ENCODE data around the gene PKP4.

Gene PKP4

DNA sequence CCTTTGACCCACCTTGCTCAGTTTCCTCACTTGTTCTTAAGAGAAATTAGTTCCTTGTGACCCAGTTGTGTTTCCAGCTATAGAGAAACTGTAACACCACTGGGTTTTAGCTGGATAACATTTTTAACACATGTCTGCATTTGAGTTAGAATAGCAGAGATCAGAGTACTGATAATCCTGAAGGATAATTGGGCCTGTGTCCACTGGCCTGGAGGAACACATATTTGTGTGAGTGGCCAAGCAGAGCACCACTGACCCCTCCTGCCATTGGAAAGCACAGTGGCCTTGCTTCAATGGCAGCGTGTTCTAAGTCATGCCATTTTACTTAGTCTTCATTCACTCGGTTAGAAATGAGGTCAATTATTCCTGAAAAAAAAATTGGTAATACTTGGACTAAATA, 42.6 kb downstream of the PKP4 start:
- DNase-seq (ENCODE audit: low read depth) = no peak

DNA sequence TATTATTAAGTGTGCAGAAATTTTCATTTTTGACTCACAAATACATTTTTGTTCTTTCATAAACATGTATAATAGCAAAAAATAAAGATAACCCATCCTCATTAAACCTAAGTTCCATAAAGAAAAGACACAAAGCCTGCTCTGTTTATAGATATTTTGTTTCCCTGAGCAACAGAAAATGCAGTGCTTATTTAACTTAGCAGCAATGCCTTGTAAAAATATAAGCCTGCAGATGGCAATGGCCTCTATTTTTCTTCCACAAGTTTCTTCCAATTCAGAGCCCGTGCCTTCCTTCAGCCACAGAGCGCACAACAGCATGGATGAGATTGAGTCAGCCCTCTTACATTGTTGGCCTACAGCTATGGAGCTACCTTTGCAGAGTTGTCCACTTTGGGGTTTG, 43.6 kb downstream of the PKP4 start:
- DNase-seq (ENCODE audit: low read depth) = no peak

DNA sequence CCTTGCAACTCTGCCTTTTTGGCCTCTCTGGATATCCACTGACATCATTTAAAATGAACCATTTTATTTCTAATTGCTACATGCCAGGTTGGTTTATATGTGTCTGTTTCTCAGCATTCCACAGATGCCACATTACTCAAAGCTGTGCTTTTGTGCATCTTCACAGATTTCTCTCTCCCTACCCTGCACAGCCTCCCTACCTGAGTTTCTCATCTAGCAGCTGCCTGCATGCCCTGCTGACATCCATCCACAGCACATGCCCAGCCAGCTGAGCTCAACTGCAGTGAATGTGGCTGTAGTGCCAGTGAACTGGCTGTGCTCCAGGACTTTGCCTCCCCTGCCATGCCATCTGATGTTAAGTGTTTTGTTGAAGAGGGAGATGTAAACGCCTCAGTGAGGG, 44.5 kb downstream of the PKP4 start:
- DNase-seq (ENCODE audit: low read depth) = no peak

DNA sequence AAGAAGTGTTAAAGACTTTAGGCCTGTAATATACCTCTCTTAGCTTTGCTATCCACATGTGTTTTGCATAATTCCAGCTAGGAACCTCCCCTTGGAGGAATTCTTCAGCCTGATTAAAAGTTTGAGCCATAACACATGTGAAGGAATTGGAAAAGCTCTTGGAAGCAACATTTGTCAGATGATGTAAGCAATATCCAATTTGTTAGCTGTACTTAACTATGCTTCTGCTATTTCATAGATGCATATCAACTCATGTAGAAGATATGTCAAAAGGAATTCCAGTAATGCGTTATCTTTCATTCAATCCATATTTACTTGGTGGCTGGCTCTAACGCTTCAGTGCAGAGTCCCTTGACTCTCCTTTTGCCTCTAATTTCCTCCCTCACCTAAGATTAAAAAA, 46.2 kb downstream of the PKP4 start:
- peak; percentile 87 for DNase-seq (ENCODE audit: low read depth)

DNA sequence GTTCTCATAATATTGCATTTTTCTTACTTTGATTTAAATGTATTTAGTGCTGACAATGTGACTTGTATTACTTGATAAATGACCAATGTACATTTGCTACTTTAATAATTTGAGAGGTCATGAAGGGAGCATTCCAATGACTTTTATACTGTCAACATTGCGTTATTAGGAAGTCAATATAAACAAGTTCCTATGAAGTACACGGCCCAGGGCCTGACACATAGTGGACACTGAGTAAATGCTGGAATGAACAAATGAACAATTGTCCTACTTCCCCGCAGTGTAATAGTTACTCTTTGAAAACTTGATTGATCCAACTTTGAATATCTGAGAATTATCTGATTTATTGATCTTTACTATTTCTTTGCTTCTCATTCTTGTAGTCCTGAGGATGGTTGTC, 47.3 kb downstream of the PKP4 start:
- DNase-seq (ENCODE audit: low read depth) = no peak

DNA sequence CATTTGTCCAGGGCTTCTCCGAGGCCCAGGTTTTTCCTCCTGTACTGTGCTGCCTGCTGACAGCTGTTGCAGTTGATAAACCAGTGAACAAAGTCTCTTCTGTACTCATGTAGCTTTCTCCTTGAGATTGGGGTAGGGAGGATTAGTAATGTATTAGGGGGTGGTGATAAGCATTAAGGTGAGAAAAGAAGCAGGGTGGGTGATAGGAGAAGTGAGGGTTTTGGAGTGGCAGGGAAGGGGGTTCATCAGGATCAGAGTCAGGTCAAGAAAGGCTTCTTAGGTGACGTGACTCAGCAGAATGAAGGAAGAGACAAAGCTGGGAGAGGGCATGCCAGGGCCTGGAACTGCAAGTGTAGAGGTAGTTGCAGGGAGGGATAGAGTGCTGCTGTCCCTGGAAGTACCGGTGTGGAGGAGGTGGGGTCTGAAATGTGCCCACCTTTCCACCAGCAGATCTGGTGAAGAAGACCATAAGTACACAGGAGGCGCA, 48.7 kb downstream of the PKP4 start:
- no peak for DNase-seq (ENCODE audit: low read depth)

DNA sequence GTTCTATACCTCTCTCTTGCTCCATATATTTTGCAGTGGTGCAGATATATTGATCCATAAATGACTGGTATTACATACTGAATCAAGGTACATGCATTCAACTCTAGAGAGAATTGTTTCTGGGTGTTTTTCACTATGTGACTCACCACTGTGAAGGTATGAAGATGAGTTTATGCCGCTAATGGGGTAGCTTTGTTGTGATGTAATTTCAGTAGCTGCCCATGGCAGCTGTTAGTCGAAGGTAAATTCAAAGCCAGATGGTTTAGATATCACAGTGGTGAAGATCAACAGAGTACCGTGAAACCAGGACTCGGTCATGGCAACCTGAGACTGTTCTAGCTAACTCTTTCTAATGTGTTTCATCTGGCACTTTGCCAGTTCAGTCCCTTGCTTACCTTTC, 50.4 kb downstream of the PKP4 start:
- DNase-seq (ENCODE audit: low read depth) = no peak

DNA sequence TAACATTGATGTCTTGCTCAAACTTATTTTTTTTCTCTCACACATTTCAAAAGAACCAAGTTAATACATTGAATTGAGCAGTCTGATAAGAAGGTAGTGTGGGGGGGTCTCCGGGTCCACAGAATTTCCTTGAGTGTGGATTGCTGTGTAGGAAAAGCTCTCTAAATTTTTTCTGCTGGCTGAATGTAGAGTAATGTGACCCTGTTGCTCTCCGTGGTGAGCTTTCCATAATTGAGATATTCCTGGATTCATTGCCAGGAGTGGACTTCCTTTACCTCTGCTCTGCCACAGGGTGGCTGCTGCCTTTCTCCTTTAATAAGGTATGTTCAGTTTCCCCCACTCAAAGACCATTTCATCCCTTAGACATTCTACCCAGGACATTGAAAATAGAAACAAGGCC, 50.9 kb downstream of the PKP4 start:
- no peak for DNase-seq (ENCODE audit: low read depth)

DNA sequence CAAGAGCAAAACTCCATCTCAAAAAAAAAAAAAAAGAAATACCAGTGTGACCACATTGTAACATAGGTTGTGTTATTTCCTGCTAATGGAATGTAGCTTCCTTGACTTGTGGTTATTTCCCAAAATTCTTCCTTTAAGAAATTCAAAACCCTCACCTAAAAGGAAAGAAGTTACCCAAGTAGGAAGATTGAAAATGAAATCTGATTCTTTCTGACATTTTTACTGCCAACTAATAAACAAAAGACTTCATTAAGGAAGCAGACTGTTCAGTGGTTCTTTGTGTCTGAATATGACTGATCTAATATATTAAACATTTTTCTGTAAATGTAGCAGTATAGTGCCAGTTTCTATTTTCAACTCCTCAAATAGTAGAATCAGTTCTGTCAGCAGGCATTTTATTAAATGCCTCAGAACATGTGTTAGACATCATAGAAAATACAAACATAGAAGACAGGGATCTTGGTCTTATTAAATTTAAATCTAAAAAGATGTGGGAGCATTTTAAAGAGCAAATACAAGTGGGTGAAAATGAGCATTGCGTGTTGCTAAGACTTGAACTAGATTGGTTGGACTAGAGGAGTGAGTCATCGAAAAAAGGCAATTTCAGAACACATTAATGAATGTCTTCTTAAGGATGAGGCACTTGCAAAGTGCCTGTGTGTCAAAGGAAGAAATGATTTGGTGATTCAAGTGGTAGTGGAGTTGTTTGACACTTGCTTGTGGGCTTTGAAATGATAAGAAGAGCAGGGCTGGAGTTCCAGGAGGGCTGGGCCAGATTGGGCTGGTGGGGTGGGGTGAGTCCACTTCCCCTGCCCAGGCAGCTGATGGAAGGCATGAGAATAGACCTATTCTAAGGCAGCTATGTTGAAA, 53.4 kb downstream of the PKP4 start:
- DNase-seq (ENCODE audit: low read depth) = no peak

DNA sequence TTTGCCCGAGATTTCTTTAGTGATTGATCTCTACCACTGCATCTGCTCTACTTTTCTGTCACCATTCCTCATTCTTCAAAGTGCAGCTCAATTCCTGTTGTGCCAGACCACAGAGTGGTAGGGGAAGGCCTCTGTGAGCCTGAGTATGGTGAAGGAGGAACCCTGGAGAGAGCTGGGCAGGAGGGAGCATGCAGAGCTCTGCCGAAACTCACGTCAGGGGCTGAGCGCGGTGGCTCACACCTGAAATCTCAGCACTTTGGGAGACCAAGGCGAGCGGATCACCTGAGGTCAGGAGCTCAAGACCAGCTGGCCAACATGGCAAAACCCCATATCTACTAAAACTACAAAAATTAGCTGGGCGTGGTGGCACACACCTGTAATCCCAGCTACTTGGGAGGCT, 54.1 kb downstream of the PKP4 start:
- DNase-seq (ENCODE audit: low read depth) = no peak

DNA sequence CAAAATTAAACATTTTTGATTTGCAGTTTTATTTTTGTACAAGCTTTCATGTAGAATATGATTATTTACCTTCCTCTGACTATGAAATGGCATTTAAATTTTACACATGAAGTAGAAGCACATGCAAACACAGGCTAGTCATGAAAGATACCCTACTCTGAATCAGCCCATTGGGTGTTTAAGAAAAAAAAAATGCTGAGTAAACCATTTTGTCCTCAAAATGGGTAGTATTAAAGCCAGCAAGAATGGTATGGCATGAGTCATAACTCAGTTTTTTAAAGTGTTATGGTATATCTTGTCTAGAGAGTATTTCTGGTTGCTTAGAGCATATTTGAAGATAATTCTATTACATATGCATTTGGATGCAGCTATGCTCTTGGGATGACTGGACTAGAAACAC, 55.0 kb downstream of the PKP4 start:
- no peak for DNase-seq (ENCODE audit: low read depth)

DNA sequence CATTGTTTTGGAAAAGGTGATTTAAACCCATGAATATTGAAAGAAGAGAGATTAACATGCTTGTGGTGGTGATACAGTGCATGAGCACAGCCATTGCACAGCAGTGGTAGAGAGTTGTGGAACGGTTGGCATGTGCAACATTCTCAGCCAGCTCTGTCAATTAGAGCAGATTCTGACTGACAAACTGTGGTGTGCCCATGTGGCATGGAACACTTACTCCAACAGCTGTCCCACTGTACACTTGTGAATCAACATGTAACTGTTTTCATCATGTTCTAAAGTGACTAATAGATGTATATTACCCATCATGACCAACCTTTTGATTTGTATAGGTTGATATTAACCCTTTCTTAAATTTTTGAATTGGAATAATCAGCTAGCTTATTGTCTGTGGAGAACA, 55.6 kb downstream of the PKP4 start:
- DNase-seq (ENCODE audit: low read depth) = no peak

DNA sequence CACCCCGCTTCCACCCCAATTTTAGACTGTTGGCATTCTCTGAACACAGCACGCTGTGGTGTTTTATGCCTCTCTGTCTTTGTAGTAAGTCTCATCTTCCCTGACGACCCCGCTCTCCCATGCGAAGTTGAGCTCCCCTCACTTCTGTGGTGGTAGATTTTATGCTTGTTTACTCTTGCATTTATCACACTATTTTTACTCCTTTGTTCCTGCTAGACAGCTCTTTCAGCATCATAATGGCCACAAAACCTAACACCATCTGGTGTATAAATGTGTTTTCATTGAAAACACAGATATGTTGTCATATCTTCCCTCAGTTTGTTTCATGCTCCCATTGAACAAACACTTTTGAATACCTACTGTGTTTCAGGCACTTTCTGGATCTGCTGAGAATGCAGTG, 57.1 kb downstream of the PKP4 start:
- DNase-seq (ENCODE audit: low read depth) = no peak

DNA sequence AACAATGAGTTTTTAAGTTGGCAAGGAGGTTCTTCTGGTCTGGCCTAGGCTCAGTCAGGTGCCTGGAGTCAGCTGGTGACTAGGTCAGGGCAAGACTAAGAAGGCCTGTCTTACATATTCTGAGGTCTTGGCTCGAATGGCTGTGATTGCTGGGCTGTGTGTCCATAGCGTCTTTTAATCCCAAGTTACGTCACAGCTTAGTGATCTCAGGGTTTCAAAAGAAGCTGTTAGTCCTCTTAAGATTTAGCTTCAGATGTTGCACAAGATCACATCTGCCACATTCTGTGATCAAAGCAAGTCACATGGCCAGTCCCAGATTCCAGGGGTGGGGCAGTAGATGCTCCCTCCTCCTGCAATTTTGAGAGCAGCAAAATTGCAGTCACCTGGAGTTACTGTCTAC, 61.3 kb downstream of the PKP4 start:
- DNase-seq (ENCODE audit: low read depth) = peak; percentile 75

DNA sequence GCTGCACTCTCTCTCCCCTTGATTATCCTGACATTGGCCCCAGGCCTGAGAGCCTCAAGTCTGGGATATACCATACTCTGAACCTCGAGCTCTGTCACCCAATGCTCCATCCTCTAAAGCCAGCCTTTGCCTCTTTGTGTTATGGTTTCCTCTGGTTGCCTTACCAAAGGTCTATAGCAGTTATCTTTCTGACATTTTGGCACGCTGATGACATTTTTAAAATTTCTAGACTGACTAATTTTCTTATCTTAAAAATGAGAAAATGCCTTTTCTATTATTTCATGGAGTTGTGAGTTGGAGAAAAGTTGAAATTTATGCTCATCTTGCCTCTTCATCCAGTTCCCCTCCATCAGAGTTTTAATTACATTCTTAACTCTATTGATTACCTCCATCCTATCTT, 62.7 kb downstream of the PKP4 start:
- no peak for DNase-seq (ENCODE audit: low read depth)

DNA sequence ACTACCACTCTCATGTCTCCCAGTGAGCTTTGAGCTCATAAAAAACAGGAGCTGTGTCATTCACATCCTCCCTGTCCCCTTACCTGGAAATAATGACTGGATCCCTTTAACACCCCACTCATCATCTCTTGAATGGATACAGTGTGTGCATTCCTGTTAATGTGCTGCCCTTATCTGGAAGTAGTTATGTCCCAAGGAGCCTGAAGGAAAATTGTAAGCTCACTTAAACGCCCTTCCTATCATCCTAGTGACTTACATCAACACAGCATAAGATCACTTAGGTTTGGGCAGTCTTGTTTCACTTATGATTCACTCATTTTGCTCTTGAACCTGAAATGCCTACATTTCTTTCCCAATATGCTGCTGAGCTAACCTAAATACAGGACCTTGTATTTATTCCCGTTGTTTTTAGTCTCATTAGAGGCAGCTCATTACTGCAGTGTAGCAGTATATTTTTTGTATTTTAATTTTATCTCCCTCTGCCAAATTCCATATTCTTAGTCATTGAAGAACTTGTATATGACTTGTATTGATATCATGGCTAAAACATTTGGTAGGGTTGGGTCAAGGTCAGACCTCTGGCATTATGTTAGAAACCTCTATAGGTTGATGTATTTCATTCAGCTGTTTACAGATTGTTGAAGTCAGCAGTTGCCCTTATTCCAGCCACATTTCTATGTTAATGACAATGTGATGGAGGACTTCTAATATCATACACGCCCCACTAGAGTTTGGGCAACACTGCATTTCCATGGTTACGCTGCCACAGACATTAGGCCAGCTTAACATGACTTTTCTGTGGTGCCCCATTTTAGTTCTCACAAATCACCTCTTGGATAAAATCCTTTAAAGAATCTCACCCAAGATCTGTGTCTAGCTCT, 72.9 kb downstream of the PKP4 start:
- DNase-seq (ENCODE audit: low read depth) = peak; percentile 28

DNA sequence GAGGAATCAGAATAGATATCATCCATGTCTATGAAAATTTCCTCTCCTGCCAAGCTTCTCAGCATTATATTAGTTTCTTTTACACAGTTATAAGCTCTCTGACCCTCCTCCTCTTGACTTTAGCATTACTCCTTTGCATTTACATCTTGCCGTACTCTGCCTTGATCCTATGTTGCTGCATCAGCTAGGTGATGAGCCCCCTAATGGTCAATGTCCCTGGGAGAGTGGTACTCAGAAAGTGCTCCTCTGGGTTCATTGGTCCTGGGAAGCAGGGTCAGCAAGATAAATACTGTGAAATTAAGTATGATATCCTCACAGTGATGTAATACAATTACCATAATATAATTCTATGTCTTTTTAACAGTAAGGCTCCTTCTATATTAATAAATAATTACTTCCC, 74.1 kb downstream of the PKP4 start:
- no peak for DNase-seq (ENCODE audit: low read depth)

DNA sequence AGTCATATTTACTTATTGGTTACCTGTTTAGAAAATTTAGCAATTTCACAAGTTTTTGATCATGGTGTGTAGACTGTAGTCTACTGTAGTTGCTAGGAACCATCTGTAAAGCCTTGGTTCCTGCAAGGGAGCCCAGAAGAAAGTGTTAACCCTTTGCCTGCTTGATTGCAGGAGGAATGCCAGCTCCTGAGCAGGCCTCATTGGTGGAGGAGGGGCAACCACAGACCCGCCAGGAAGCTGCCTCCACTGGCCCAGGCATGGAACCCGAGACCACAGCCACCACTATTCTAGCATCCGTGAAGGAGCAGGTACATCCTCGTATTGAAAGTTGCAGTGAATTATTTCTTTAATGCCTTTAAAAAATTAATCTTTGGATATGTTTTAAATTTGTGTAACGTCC, 76.3 kb downstream of the PKP4 start:
- no peak for DNase-seq (ENCODE audit: low read depth)

DNA sequence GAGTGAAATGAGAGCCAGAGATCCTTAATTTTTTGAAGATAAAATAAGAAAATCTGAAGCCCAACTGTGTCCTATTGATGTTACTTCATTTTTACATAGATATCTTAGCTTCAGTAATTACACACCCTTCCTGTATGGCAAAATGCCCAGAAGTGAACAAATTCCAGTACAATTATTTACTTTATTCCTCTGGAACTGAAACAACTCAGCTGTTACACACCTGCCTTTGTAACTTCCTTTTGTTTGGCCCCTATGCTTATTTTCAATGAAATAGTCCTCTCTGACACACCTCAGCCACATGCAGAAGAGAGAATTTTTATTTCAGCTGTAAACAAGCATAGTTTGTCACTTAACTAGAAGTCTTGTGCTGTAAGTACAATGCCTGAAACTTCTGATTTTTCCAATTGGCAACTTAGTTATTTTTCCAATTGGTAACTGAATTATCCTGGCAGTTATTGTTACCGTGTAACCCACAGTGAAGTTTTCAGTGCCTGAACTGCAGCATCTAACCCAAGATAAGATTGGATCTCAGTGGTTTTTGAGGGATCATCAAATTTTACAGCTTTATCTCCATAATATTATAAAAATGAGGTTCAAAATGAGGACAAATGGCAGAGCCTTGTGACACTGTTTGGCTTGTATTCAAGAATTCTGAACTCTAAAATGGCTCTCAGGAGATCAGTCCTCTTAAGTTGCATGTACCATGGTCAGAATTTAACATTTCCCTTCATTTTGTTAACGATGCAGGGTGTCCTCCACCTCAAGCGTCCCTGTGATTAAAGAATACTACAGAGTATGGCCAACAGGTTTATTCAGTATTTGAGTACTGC, 82.6 kb downstream of the PKP4 start:
- DNase-seq (ENCODE audit: low read depth) = peak; percentile 46

DNA sequence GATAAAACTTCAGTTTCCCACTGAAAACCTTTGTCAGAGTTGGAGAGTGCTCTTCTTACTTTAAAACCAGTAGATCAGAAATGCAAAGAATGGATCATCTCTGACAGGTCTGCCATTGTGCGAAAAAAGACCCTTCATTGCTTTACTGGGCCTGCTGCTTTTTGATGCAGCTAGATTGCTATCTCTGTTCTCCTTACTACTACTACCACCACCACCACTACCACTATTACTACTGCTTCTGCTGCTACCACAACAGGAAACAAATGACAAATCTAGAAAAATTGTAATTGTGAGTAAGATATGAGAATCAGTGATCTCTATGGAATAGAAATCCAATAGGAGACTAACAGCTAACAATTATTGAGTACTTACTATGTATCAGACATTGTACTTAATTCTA, 85.8 kb downstream of the PKP4 start:
- no peak for DNase-seq (ENCODE audit: low read depth)

DNA sequence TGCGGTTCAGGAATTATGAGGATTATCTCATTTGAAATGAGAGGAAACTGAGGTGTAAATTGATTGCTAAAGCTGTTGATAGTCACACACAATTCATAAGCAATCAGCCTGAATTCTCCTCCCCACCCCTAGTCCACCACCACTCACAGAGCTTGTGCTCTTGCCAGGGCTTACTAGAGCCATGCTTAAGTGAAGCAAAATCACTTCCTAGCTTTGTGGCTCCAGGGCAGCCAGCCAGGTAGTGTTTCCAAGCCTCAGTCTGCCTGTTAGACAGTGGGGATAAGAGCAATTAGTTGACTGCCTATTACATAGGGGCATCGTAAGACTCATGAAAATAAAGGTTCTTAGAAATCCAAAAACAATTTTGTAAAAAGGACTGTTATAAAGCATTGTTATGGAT, 87.2 kb downstream of the PKP4 start:
- DNase-seq (ENCODE audit: low read depth) = no peak

DNA sequence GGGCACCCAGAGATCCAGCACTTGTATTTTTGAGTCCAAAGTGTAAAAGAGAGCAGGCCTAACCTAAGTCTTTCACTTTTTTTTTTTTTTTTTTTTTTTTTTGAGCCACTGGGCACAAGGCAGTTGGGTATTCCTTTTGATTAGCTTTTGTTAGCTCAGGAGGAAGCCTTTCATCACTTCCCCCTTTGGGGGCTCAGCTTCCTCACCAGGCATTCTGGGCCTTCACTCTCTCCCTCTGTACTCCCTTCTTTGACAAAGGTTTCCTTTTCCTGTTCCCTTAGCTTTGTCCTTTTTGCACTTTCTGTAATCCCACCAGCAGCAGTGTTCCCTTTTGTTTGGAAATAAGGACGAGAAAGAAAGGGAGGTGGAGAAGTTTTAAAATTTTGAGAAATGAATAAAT, 88.2 kb downstream of the PKP4 start:
- no peak for DNase-seq (ENCODE audit: low read depth)
